WTC11 (cell line): ENCODE data around the gene AFF3.

Source experiments
- TF ChIP-seq, protein P1 (sequence below): sonication (generic); formaldehyde crosslinking; IDR thresholded peaks from 2 replicates; pipeline ENCODE4 v1.8.1; 2023; ENCODE audit warnings: mild to moderate bottlenecking, moderate library complexity, missing genetic modification reagents
- TF ChIP-seq, protein P2 (sequence below): fragments of 250-450 bp; sonication (Bioruptor Pico); IDR thresholded peaks from 2 replicates; pipeline ENCODE4 v1.9.0; 2021; ENCODE audit warnings: mild to moderate bottlenecking
- TF ChIP-seq, protein P3 (sequence below): fragments of 200-600 bp; IDR thresholded peaks from 2 replicates; pipeline ENCODE4 v1.8.0; 2022; ENCODE audit warnings: antibody characterized with exemption
- TF ChIP-seq, protein P4 (sequence below): sonication (generic); formaldehyde crosslinking; IDR thresholded peaks from 2 replicates; pipeline ENCODE4 v1.8.1; 2023; ENCODE audit warnings: mild to moderate bottlenecking, missing genetic modification reagents, moderate library complexity
- TF ChIP-seq, protein P5 (sequence below): sonication (generic); formaldehyde crosslinking; IDR thresholded peaks from 2 replicates; pipeline ENCODE4 v1.8.0; 2022; ENCODE audit warnings: mild to moderate bottlenecking, missing genetic modification reagents
- TF ChIP-seq, protein P6 (sequence below): sonication (generic); formaldehyde crosslinking; IDR thresholded peaks from 2 replicates; pipeline ENCODE4 v1.8.1; 2023; ENCODE audit warnings: mild to moderate bottlenecking, missing genetic modification reagents
- TF ChIP-seq, protein P7 (sequence below): sonication (generic); formaldehyde crosslinking; conservative IDR thresholded peaks from 2 replicates; pipeline ENCODE4 v1.8.1; 2023; ENCODE audit warnings: mild to moderate bottlenecking, low read depth, missing genetic modification reagents, moderate library complexity

DNA sequence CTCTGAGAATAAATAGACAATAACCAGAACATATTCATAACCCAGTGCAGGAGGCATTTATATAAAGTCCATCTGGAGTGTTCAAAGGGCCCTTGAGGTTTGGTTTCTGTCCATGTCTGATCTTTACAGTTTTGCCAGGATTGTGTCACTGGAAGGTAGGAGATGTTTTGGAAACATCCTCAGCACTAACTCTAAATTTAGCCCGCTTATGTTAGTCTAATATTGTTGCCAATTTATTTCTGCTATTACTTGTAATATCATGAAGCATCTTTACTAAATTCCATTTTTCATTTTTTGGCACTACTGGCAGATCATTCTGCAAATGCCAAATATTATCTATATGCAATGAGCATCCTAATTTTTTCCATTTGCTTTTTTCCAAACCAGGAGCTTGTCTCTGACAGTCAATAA lies 630.2 kb downstream of the AFF3 start:
- TF ChIP-seq, protein P1, sequence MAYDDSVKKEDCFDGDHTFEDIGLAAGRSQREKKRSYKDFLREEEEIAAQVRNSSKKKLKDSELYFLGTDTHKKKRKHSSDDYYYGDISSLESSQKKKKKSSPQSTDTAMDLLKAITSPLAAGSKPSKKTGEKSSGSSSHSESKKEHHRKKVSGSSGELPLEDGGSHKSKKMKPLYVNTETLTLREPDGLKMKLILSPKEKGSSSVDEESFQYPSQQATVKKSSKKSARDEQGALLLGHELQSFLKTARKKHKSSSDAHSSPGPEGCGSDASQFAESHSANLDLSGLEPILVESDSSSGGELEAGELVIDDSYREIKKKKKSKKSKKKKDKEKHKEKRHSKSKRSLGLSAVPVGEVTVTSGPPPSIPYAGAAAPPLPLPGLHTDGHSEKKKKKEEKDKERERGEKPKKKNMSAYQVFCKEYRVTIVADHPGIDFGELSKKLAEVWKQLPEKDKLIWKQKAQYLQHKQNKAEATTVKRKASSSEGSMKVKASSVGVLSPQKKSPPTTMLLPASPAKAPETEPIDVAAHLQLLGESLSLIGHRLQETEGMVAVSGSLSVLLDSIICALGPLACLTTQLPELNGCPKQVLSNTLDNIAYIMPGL, result no peak
- TF ChIP-seq, protein P2, sequence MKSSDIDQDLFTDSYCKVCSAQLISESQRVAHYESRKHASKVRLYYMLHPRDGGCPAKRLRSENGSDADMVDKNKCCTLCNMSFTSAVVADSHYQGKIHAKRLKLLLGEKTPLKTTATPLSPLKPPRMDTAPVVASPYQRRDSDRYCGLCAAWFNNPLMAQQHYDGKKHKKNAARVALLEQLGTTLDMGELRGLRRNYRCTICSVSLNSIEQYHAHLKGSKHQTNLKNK (CRISPR knock-in tag), result no peak
- TF ChIP-seq, protein P3, sequence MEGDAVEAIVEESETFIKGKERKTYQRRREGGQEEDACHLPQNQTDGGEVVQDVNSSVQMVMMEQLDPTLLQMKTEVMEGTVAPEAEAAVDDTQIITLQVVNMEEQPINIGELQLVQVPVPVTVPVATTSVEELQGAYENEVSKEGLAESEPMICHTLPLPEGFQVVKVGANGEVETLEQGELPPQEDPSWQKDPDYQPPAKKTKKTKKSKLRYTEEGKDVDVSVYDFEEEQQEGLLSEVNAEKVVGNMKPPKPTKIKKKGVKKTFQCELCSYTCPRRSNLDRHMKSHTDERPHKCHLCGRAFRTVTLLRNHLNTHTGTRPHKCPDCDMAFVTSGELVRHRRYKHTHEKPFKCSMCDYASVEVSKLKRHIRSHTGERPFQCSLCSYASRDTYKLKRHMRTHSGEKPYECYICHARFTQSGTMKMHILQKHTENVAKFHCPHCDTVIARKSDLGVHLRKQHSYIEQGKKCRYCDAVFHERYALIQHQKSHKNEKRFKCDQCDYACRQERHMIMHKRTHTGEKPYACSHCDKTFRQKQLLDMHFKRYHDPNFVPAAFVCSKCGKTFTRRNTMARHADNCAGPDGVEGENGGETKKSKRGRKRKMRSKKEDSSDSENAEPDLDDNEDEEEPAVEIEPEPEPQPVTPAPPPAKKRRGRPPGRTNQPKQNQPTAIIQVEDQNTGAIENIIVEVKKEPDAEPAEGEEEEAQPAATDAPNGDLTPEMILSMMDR, result no peak
- TF ChIP-seq, protein P4, sequence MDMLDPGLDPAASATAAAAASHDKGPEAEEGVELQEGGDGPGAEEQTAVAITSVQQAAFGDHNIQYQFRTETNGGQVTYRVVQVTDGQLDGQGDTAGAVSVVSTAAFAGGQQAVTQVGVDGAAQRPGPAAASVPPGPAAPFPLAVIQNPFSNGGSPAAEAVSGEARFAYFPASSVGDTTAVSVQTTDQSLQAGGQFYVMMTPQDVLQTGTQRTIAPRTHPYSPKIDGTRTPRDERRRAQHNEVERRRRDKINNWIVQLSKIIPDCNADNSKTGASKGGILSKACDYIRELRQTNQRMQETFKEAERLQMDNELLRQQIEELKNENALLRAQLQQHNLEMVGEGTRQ (CRISPR knock-in tag), result no peak
- TF ChIP-seq, protein P5, sequence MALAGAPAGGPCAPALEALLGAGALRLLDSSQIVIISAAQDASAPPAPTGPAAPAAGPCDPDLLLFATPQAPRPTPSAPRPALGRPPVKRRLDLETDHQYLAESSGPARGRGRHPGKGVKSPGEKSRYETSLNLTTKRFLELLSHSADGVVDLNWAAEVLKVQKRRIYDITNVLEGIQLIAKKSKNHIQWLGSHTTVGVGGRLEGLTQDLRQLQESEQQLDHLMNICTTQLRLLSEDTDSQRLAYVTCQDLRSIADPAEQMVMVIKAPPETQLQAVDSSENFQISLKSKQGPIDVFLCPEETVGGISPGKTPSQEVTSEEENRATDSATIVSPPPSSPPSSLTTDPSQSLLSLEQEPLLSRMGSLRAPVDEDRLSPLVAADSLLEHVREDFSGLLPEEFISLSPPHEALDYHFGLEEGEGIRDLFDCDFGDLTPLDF (CRISPR knock-in tag), result no peak
- TF ChIP-seq, protein P6, sequence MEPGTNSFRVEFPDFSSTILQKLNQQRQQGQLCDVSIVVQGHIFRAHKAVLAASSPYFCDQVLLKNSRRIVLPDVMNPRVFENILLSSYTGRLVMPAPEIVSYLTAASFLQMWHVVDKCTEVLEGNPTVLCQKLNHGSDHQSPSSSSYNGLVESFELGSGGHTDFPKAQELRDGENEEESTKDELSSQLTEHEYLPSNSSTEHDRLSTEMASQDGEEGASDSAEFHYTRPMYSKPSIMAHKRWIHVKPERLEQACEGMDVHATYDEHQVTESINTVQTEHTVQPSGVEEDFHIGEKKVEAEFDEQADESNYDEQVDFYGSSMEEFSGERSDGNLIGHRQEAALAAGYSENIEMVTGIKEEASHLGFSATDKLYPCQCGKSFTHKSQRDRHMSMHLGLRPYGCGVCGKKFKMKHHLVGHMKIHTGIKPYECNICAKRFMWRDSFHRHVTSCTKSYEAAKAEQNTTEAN (CRISPR knock-in tag), result no peak
- TF ChIP-seq, protein P7, sequence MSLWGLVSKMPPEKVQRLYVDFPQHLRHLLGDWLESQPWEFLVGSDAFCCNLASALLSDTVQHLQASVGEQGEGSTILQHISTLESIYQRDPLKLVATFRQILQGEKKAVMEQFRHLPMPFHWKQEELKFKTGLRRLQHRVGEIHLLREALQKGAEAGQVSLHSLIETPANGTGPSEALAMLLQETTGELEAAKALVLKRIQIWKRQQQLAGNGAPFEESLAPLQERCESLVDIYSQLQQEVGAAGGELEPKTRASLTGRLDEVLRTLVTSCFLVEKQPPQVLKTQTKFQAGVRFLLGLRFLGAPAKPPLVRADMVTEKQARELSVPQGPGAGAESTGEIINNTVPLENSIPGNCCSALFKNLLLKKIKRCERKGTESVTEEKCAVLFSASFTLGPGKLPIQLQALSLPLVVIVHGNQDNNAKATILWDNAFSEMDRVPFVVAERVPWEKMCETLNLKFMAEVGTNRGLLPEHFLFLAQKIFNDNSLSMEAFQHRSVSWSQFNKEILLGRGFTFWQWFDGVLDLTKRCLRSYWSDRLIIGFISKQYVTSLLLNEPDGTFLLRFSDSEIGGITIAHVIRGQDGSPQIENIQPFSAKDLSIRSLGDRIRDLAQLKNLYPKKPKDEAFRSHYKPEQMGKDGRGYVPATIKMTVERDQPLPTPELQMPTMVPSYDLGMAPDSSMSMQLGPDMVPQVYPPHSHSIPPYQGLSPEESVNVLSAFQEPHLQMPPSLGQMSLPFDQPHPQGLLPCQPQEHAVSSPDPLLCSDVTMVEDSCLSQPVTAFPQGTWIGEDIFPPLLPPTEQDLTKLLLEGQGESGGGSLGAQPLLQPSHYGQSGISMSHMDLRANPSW, result no peak
